HG03095 (cell line): Measurements from ENCODE around the gene PTK7.
"Not testable (repeated sequence)": the region's sequence is repeated elsewhere in the genome, so short reads cannot be mapped to it uniquely, and the experiment has no call there.

Experiments
- ATAC-seq: cut with Tn5 transposase; IDR thresholded peaks from one replicate; pipeline ENCODE4 v1.9.1; 2021; ENCODE audit warnings: moderate library complexity; ENCODE audit not compliant: unreplicated experiment

PTK7 gene

DNA sequence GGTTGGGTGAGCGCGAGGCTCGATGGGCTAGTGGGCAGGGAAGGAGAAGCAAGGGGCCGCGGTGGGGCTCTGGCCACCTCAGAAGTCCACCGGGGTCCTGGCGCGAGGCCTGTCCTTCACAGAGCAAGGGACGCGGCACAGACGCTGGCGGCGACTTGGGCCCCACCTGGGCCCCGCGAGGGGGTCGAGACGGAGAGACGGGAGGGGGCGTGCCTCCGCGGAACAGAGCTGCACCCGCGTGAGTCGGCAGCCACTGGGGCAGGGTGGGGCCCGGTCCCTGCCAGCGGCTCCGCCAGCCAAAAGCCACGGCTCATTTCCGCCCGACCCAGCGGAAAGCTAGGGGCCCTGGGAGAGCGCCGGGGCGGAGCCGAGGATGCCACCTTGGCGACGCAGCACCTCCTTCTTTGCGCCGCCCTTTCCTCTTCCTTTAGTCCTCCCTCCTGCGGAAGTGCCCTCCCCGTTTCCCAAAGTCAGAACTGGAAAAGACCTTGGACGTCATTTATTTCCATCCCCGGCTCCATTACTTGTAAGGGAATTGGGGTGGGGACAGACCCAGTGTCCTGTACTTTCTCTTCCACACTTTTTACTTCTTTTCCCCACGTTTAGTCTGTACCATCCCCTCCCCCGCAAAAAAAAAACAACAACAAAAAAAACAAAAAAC lies 22.4 kb upstream of the PTK7 start, which contains the start of gene CUL7:
TSS of gene CUL7 (minus strand) at position 307 of the 661 bp plus-strand sequence. CDS start 1,063 bp downstream, outside the sequence.
- ATAC-seq = peak; percentile 78

DNA sequence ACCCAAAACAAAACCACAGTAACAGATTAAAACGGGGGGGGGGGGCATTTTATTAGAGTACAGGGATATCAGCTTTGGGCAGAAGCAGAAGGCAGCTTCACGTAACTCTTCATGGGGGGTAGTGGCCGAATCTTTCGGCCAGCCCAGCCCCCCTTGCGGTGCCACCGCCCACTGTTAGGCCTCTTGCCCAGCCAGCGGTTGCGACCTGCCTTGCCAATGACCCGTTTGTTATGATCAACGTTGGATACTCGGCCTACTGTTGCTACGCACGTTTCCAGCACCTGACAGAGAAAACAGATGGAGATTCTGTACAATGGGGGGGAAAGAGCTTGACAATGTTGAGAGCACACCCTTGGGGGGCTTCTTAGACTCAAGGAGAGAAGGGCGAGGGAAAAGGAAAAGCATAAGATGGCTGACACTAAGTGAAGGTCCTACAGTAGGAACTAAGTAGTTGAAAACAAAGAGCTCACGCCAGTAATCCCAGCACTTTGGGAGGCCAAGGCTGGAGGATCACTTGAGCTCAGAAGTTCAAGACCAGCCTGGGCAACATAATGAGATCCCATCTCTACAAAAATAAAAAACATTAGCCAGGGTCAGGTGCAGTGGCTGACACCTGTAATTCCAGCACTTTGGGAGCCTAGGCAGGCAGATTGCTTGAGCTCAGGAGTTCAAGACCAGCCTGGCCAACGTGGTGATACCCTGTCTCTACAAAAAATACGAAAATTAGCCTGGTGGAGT lies 21.7 kb upstream of the PTK7 start:
- ATAC-seq = no peak

DNA sequence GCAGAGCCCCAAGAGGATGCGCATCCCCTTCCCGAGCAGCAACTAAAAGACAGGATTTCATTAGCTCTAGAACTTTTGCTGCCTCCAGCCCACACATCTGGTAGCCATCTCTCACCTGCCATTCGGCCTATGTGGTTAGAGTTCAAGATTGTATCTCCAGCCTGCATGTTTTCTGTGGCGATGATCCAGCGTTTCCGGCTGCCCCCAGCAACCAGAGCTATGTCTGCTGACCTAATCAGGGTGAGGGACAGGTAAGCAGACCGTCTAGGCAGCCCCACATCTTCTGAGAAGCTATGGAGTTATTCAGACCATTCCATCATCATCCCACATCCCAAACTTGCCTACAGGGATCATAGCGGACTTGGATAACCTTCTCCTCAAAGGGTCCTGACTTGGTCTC lies 20.1 kb upstream of the PTK7 start:
- ATAC-seq = no peak

DNA sequence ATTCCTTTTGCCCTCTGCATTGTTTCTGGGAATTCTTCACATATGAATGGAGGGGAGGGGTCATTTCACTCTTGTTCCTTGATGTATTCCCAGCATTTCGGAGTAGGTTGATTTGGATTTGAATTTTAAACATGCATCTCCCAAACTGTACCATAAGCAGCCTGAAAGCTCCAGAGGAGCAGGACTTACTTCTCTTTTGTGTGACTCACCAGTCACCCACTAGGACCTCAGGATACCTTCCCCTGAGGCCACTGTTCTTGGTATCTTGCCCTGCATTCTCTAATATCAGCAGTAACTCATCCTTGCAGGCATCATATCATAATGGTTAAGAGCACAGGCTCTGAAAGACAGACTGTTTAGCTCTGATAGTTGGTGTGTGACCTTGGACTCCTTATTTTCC lies 17.6 kb upstream of the PTK7 start:
- ATAC-seq = no peak

DNA sequence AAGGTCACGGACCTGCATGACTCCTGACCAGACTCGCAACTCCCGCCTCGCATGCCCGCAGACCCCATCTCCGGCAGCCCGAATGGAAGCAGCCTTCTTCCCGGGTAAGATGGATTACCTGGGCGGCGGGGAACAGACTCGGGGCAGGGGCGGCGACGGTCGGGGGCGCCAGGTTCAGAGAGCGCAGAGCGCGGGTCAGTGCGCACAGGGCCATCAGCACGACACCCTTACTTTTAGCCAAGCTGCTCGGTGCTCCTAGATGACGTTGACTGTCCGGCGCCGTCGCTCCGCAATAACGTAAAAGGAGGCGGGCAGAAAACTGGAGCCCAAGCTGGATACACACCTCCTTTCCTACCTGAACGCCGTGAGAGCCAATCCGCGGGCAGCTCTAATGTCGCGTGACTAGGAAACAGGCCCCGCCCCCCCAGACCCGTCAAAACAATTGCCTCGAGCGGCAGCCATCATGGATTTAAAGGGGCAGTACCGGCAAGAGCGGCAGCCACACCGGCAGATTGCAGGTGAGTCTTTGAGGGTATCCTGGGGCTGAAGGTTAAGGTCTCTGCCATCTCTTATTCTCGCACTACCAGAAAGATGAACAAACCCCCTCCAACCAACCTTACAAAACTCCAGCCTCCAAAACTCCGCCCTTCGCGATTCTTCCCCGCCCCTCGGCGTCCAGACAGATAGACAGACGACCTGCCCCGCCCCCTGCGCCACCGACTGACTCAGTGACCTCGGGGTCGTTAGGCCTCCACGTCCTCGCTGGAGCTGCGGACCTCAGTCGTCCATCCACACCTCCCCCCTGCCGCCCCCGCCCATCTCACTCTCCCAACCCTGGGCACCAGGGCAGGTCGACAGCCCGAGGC lies 16.7 kb upstream of the PTK7 start, which contains the start of the genes KLC4 and MRPL2:
TSS of gene KLC4 (plus strand) at position 464 of the 866 bp plus-strand sequence. CDS start 1,705 bp downstream, outside the sequence.
TSS of gene MRPL2 (minus strand) at position 267 of the 866 bp plus-strand sequence. CDS start at position 214, 53 bp downstream.
- peak; percentile 86 for ATAC-seq

DNA sequence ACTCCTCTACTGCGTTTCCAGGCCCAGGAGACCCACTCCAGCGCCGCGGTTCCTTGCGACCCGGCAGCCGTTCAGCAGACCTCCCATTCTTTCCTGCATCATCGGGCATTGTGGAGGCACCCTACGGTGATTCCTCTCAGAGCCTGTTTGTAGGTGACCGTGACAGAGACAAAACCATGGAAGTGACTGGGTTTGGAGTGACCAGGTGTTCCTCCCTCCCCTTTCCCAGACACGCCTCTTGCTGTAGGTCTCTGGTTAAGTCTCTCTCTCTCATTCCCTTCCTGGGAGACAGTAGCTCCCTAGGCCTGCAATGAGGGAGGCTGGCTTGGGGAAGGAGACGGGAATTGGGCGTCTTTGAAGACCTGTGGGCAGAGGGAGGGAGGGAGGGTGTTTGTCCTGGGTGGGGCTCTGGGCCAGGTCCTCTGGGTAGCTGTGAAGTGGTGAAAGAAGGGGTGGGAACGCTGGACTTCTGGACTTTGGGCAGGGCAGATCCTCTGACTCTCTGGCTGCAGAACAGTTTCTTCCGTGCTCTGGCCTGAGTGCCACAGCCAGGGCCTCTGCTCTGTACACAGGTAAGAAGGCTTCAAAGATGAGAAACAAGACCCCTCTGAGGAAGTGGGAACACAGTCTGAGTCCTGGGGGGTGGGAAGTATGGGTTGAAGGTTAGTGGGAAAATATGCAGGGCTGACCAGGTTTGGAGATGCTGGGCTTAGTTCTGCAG lies 15.9 kb upstream of the PTK7 start:
- ATAC-seq = no peak

DNA sequence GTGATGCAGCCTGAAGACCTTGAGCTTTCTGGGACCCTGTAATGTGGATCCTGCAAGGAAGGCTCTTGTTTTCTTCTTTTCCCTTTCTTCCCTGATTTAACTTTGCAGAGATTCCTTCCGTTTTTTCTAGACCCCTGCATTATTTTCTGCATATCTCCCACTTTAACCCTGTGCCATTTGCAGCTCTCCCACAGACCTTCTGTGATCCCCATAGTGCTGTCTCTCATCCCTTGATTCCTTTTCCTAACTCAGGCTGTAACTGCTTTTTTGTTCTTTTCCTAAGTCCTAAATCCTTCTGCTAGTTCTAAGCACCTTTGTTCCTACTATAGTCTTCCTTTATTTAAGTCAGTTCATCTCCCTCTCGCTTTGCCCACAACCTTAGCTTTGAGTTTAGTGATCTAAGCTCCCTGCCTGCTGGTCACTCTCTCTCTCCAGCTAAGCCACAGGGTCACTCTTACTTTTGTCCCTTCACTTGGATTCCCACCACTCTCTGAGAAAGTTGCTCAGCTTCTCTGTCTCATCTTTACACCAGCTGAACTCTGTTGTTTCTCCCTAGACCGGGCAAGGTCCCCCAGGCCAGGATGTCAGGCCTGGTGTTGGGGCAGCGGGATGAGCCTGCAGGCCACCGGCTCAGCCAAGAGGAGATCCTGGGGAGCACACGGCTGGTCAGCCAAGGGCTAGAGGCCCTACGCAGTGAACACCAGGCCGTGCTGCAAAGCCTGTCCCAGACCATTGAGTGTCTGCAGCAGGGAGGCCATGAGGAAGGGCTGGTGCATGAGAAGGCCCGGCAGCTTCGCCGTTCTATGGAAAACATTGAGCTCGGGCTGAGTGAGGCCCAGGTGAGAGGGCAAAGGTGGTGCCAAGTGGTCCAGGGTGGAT lies 15.1 kb upstream of the PTK7 start:
- no peak for ATAC-seq

DNA sequence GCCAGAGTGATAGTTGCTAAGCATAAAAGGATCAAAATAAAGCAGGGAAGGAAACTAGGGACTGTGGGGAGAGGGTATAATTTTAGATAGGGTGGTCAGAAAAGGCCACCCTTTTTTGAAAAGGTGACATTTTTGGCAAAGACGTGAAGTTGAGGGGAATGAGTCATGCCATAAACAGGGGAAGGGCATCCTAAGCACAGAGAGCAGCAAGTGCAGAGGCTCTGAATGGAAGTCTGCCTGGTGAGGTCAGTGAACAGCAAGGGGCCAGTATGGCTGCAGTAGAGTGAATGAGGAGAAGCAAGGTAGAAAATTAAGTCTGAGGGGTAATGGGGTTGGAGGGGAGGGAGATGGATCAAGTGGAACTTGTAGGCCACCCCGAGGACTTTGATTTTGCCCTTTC lies 14.3 kb upstream of the PTK7 start:
- ATAC-seq = no peak

DNA sequence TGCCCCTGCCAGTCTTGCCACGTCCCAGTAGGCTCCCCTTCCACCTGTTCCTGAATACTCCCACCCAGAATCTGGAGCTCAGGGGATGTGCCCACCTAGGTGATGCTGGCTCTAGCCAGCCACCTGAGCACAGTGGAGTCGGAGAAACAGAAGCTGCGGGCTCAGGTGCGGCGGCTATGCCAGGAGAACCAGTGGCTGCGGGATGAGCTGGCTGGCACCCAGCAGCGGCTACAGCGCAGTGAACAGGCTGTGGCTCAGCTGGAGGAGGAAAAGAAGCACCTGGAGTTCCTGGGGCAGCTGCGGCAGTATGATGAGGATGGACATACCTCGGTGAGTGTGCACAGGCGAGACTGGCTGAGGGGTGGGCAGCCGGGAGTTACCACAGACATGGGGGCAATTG lies 13.3 kb upstream of the PTK7 start:
- no peak for ATAC-seq

DNA sequence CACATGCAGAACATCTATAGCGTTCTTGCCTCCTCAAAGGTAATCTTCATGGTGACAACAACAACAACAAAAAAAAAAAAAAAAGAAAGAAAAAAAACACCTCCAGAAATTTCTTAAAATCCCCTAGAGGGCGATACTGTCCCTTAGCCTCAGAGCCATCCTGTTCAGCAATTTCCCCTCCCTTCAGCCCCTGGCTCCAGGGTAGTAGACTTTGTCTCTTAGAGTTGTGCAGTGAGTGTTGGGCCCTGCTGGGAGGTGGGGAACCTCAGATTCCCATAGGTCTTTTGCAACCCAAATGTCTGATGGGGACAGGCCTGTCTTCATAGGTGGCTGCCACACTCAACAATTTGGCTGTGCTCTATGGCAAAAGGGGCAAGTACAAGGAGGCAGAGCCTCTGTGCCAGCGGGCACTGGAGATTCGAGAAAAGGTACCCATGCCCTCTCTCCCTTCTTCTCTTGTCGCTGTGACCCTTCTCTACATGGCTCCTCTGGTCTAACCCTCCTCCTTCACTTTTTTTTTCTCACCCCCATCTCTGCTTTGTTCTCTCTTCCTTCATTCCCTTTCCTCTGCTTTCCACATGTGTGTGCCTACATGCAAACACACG lies 6.0 kb upstream of the PTK7 start:
- ATAC-seq = no peak

DNA sequence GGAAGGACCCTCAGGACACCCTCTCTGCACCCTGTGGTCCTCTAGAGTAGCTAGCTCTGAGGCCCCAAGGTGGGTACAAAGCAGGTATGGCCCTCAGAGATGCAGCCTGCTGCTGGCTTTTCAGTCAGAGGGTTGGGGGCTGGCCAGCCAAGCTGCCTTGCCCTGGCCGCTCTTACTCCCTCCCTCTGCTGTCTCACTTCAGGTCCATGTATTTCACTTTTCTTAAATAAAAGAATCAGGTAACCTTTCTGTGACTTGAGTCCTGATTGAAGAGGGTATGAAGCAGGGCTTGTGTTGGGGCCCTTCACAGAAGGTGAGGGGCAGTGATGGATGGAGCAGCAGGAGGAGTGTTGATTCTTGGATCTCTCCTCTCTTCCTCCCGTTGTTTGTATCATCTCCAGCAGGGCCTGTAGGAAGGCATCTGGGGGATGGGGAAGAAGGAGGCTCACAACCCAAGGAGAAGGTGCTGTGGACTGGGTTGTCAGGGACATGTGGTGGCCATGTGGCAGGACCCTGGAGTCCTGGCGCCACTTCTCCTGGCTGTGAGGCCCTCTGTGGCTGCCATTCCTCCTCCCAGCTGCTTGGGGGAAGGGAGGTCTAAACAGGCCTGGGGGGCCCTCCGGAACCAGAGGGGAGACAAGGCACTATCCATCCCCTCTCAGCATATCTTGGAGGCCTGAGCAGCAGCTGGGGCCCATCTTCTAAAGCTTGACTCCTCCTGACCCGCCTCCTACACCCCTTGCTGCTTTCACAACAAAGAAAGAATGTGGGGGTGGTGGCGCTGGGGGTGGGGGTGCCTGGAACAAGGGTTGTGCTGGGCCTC lies 1.1 kb upstream of the PTK7 start:
- no peak for ATAC-seq

DNA sequence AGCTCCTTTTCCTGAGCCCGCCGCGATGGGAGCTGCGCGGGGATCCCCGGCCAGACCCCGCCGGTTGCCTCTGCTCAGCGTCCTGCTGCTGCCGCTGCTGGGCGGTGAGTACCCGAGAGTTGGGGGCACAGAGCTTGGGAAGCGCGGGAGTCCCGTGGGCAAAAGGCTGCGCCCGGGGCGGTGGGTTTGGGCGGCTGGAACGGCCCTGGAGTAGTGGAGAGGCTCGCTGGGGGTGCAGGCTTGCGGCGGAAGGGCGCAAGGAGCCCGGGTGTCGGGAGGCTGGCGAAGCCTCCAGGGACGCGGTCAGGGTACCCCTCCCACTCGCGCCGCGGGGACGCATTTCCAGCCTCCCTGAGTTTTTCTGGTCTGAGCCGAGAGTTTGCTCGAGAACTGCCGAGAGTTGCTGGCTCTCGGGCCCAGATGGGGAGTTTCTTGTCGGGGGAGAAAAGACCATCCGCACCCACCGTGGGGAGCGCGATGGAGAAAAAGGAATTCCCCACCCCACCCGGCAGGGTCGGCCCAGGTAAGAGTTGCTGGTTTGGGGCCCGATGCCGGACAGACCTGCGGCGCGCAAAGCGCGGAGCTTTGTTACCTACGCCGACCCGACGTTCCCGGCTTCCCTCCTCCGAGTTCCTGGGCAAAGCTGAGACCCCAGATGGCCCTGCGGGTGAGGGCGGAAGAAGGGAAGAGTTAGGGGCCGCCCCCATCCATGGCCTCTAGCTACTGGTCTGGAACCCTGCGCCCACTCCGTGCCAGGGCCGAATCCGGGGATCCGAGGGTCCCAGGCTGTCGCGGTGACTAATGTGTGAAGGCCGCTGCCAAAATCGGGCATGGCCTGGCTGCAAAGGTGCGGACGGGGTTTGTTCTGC lies 584 bp downstream of the PTK7 start:
- ATAC-seq = no peak

DNA sequence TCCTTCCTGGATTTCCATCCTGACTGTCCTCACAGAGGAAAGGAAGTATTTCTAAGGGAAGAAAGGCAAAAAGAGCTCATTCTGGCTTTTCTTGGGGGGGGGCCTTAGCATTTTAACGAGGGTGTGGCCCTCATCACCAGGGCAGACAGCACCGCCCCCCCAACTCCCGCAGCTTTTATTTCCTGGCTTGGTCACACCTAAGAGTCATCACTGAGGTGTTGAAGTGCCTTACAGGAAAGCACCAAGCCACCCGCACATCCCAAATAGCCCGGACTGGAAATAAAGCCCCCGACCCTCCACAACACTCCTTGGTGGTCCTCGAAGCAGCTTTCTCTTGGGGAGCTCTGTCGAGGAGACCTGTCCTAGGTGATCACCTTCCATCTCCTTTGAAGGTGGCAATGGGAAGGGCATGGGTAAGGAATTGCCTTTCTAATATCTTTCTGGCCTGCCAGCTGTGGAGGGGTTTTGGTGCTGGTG lies 1.3 kb downstream of the PTK7 start:
- ATAC-seq = no peak

DNA sequence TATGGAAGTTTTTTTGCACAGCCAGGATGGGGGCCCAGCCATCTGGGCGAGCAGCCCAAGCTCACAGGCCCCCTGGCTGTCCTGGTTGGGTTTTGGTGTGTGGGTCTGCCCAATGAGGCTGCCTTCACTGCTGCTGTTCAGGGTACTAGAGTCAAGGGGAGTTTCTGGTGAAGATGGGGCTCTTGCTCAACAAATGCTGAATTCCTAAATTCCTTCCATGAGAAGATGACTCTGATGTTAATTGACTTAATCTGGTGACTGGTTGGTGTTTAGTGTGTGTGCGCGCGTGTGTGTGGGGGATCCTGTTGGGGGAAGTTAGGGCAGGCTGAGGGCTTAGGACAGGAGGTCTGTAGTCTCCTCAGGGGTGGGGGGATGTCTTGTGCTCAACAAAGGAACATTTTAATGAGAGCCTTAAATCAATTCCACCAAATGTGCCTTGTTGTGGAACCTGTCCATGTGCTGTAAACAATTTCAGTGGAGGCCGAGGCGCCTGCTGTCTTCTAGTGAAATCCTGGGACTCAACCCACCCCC lies 1.9 kb downstream of the PTK7 start:
- ATAC-seq = no peak

DNA sequence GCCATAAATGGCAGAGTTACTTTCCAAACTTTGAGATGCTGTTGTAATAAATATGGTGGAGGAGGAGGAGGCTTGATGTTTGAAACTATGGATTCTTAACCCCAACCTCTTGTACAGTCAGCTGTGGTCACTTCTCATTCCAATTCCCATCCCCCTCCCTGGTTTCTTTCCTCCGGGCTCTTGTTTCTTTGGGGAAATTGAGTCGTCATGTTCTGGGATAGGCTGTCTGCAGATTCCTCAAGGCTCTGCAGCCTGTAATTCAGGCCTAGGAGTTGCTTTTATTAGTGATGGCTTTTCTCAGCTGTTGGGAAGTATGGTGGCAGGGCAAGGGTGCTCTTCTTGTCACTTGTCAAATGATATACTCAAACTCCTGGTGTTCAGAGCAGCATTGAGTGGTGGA lies 2.6 kb downstream of the PTK7 start:
- ATAC-seq = no peak

DNA sequence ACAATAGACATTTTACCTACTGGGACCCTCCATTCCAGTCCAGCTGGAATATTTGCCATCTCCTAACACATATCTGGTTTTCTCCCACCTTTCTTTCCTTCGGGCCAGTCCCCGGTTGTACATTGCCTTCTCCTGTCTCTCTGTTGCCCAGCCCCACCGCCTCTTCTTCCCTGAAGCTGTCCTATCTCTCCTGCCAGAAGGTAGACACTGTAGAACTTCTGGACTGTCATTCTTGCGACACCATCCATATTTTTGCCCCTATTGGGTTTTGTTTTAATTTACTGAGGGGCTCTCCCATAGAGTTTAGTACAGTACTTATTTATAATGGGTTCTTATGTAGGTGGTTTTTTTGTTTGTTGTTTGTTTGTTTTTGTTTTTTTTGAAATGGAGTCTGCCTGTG lies 4.9 kb downstream of the PTK7 start:
- no peak for ATAC-seq

DNA sequence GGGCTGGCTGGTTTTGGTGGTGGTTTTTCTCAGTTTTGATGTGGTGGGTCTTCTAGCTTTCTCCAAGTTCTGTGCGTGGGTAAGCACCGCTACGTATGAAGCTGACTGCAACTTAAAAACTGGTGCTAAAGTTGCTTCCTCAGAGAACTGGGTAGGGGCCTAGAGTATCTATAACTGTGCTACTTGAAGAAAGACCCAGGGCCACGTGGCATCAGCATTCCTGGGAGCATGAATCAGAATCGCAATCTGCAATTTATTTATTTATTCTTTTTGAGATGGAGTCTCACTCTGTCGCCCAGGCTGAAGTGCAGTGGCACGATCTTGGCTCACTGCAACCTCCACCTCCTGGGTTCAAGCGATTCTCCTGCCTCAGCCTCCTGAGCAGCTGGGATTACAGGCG lies 5.8 kb downstream of the PTK7 start:
- ATAC-seq = not testable (repeated sequence)
